ENCODE measurements around the gene FAM3A.

Gene FAM3A

GRCh38 chrX:154534526-154535322, 18.7 kb upstream of the FAM3A start:
- no peak for DNase-seq (ENCODE audit: low read depth)

- no peak for DNase-seq (ENCODE audit: low read depth)
Observed at GRCh38 chrX:154532690-154533089, 16.7 kb upstream of the FAM3A start.

- DNase-seq (ENCODE audit: low read depth) = no peak
Observed at GRCh38 chrX:154531626-154532025, 15.6 kb upstream of the FAM3A start.

- DNase-seq (ENCODE audit: low read depth) = no peak
Observed at GRCh38 chrX:154530286-154530685, 14.3 kb upstream of the FAM3A start.

GRCh38 chrX:154529206-154529612, 13.2 kb upstream of the FAM3A start:
- no peak for DNase-seq (ENCODE audit: low read depth)

GRCh38 chrX:154526901-154527675, 11.1 kb upstream of the FAM3A start:
- DNase-seq (ENCODE audit: low read depth) = no peak

GRCh38 chrX:154525606-154526490, 9.8 kb upstream of the FAM3A start:
- DNase-seq (ENCODE audit: low read depth) = no peak

- no peak for DNase-seq (ENCODE audit: low read depth)
Observed at GRCh38 chrX:154519389-154519788, 3.4 kb upstream of the FAM3A start.

GRCh38 chrX:154517101-154517781, 1.2 kb upstream of the FAM3A start:
- no peak for DNase-seq (ENCODE audit: low read depth)

- no peak for DNase-seq (ENCODE audit: low read depth)
Observed at GRCh38 chrX:154516656-154517100, 646 bp upstream of the FAM3A start.

GRCh38 chrX:154515090-154515965, 704 bp downstream of the FAM3A start:
- no peak for DNase-seq (ENCODE audit: low read depth)

GRCh38 chrX:154513716-154514115, 2.3 kb downstream of the FAM3A start:
- no peak for DNase-seq (ENCODE audit: low read depth)

- no peak for DNase-seq (ENCODE audit: low read depth)
Observed at GRCh38 chrX:154512879-154513553, 3.0 kb downstream of the FAM3A start.

GRCh38 chrX:154511761-154512160, 4.3 kb downstream of the FAM3A start:
- no peak for DNase-seq (ENCODE audit: low read depth)

- no peak for DNase-seq (ENCODE audit: low read depth)
Observed at GRCh38 chrX:154509455-154509854, 6.6 kb downstream of the FAM3A start.

GRCh38 chrX:154508384-154508745, 7.7 kb downstream of the FAM3A start:
- no peak for DNase-seq (ENCODE audit: low read depth)

GRCh38 chrX:154507673-154508383, 8.2 kb downstream of the FAM3A start:
- DNase-seq (ENCODE audit: low read depth) = no peak

GRCh38 chrX:154506483-154507332, 9.3 kb downstream of the FAM3A start:
- no peak for DNase-seq (ENCODE audit: low read depth)

- DNase-seq (ENCODE audit: low read depth) = no peak
Observed at GRCh38 chrX:154505734-154506133, 10.3 kb downstream of the FAM3A start.
